GM23338 (cell line): ENCODE measurements around the gene LRRC18. TPM values are rescaled to one million over a fixed set of nuclear protein-coding genes. Genes with fewer than 3 reads are reported as not detected.

Source experiments
- ATAC-seq: fragments of 200-7000 bp; cut with Tn5 transposase; 3 replicates; pipeline ENCODE4 v1.9.1; 2020
- DNase-seq: peaks from one replicate; pipeline ENCODE4 v3.0.0-alpha.2; 2015; ENCODE audit warnings: low spot score
- H2AFZ ChIP-seq: fragments of 200-600 bp; sonication (generic); 2 replicates; pipeline ENCODE4 v1.8.0; 2016; ENCODE audit warnings: antibody characterized with exemption, mild to moderate bottlenecking, moderate library complexity
- H3F3A ChIP-seq: fragments of 200-600 bp; sonication (generic); replicated peaks from 2 replicates; pipeline ENCODE4 v1.8.0; 2017; ENCODE audit warnings: antibody characterized with exemption, mixed run types, low read depth
- H3K27ac ChIP-seq: fragments of 200-600 bp; sonication (generic); 2 replicates; pipeline ENCODE4 v1.6.1; 2016; ENCODE audit warnings: low read depth
- H3K27me3 ChIP-seq: fragments of 200-600 bp; sonication (generic); 2 replicates; pipeline ENCODE4 v1.8.0; 2016; ENCODE audit warnings: mild to moderate bottlenecking, mixed run types, moderate library complexity; ENCODE audit not compliant: insufficient read depth
- H3K36me3 ChIP-seq: fragments of 200-600 bp; sonication (generic); 2 replicates; pipeline ENCODE4 v1.8.0; 2016; ENCODE audit warnings: mild to moderate bottlenecking; ENCODE audit not compliant: insufficient read depth
- H3K4me1 ChIP-seq: fragments of 200-600 bp; sonication (generic); 2 replicates; pipeline ENCODE4 v1.8.0; 2016; ENCODE audit warnings: mild to moderate bottlenecking, moderate library complexity; ENCODE audit not compliant: insufficient read depth
- H3K4me2 ChIP-seq: fragments of 200-600 bp; sonication (generic); 2 replicates; pipeline ENCODE4 v1.7.1; 2017; ENCODE audit warnings: mixed run types
- H3K4me3 ChIP-seq: fragments of 200-600 bp; sonication (generic); 2 replicates; pipeline ENCODE4 v1.6.1; 2016; ENCODE audit warnings: mixed run types
- H3K79me2 ChIP-seq: fragments of 200-600 bp; sonication (generic); replicated peaks from 2 replicates; pipeline ENCODE4 v1.8.0; 2017; ENCODE audit warnings: mild to moderate bottlenecking; ENCODE audit not compliant: insufficient read depth
- H3K9me2 ChIP-seq: fragments of 200-600 bp; sonication (generic); 2 replicates; pipeline ENCODE4 v1.8.0; 2017; ENCODE audit not compliant: insufficient read depth
- H4K20me1 ChIP-seq: fragments of 200-600 bp; sonication (generic); replicated peaks from 2 replicates; pipeline ENCODE4 v1.8.0; 2017; ENCODE audit warnings: mild to moderate bottlenecking; ENCODE audit not compliant: insufficient read depth
- H3K27ac Mint-ChIP-seq: 2 replicates; pipeline ENCODE4 v1.8.0; 2020; ENCODE audit warnings: inconsistent platforms, mild to moderate bottlenecking, moderate library complexity, mixed read lengths
- H3K27me3 Mint-ChIP-seq: 3 replicates; pipeline ENCODE4 v1.8.0; 2022; ENCODE audit warnings: low read depth, mild to moderate bottlenecking, moderate library complexity, mixed read lengths, inconsistent platforms; ENCODE audit not compliant: insufficient read depth, poor library complexity
- H3K36me3 Mint-ChIP-seq: 3 replicates; pipeline ENCODE4 v1.8.0; 2021; ENCODE audit warnings: low read depth, mild to moderate bottlenecking, inconsistent platforms, moderate library complexity, mixed read lengths
- H3K4me1 Mint-ChIP-seq: 3 replicates; pipeline ENCODE4 v1.8.0; 2020; ENCODE audit warnings: mild to moderate bottlenecking, inconsistent platforms, mixed read lengths
- H3K4me3 Mint-ChIP-seq: 3 replicates; pipeline ENCODE4 v1.8.0; 2021; ENCODE audit warnings: moderate library complexity, mild to moderate bottlenecking, inconsistent platforms, mixed read lengths
- H3K9me3 Mint-ChIP-seq: 3 replicates; pipeline ENCODE4 v1.8.0; 2020; ENCODE audit warnings: moderate library complexity, mild to moderate bottlenecking, inconsistent platforms, mixed read lengths
- ZNF462 ChIP-seq: fragments of 250-450 bp; sonication (Bioruptor Pico); IDR thresholded peaks from 2 replicates; pipeline ENCODE4 v1.5.0; 2020; ENCODE audit warnings: mild to moderate bottlenecking, moderate library complexity
- polyA plus RNA-seq: library from polyadenylated mRNA; unstranded; fragments of >200 nt; fragmentation: Nextera tagmentation; extraction: Ambion mirVana; gene quantifications from 2 replicates; pipeline ENCODE4 v1.2.1, GENCODE V29; 2016
- total RNA-seq: library from RNA; depleted of rRNA; stranded (reverse); fragments of >200 nt; shearing (Covaris generic); gene quantifications from 2 replicates; pipeline ENCODE4 v1.2.3, GENCODE V29; 2014
- TF ChIP-seq, protein P1 (sequence below): IDR thresholded peaks from one replicate; pipeline ENCODE4 v1.6.1; 2018; ENCODE audit warnings: antibody characterized with exemption; ENCODE audit not compliant: unreplicated experiment
- TF ChIP-seq, protein P2 (sequence below), 2 experiments: fragments of 200-600 bp in 1 of 2; sonication (generic) in 1 of 2; conservative IDR thresholded peaks; 2 replicates each; pipeline versions ENCODE4 v1.5.1 to v1.6.1; 2016 to 2017; ENCODE audit warnings: antibody characterized with exemption in 2 of 2, low read depth in 2 of 2, mild to moderate bottlenecking in 2 of 2, moderate library complexity in 1 of 2

The LRRC18 gene
- total and polyA plus RNA-seq, 2 experiments from 2014 or later = not detected

DNA sequence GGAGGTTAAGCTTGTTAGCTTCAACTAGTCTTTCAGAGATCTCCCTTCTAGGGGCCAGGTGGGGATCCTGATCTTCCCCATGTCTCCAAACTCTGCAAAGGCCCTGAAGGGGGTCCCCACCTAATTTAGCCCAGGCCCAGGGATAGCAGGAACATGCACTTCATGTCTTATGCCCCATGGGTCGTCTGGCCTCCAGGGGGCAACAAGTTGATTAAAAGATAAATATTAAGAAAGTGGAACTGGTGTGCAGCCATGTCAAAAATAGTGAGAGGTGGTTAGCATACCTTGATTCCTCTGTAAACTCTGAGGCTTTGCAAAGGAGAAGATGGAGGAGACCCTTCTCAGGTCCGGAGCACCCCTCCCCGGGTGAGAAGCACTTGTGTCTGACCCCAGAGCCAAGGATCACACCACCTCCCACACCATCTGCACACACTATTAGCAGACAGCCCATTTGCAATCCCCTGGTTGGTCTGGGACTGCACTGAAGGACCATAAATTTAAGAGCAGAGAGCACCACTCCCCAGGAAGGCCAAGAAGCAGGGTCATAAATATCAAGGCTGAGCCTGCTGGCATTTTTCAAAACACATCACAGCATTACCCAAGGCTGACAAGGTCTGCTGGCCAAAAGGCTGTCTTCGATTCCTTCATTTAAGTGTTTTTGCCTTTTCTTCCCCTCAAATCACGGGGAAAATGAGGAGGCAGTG is 44.2 kb upstream of the LRRC18 start:
- Histone ChIP-seq H2AFZ (no peak overlapping the region), H3F3A (no peaks in the 10 kb centered on the region), H3K79me2 (no peaks in the 10 kb centered on the region), H3K9me2 (no peaks in the 10 kb centered on the region), H3K4me3 (no peak overlapping the region), H3K27me3 (no peaks in the 10 kb centered on the region), H3K27ac (no peak overlapping the region), H4K20me1 (no peaks in the 10 kb centered on the region), H3K36me3 (no peaks in the 10 kb centered on the region), H3K4me2 (no peak overlapping the region), H3K4me1 (no peaks in the 10 kb centered on the region)
- H3K9me3 Mint-ChIP-seq = no peaks in the 10 kb centered on the region
- DNase-seq (no peak), ATAC-seq (no peak)
- H3K4me3 Mint-ChIP-seq = no peak overlapping the region
- H3K27ac Mint-ChIP-seq = no peak overlapping the region
- peaks cover 10% of the 10 kb centered on the region for H3K27me3 Mint-ChIP-seq
- H3K36me3 Mint-ChIP-seq = no peaks in the 10 kb centered on the region
- TF ChIP-seq, protein P1, sequence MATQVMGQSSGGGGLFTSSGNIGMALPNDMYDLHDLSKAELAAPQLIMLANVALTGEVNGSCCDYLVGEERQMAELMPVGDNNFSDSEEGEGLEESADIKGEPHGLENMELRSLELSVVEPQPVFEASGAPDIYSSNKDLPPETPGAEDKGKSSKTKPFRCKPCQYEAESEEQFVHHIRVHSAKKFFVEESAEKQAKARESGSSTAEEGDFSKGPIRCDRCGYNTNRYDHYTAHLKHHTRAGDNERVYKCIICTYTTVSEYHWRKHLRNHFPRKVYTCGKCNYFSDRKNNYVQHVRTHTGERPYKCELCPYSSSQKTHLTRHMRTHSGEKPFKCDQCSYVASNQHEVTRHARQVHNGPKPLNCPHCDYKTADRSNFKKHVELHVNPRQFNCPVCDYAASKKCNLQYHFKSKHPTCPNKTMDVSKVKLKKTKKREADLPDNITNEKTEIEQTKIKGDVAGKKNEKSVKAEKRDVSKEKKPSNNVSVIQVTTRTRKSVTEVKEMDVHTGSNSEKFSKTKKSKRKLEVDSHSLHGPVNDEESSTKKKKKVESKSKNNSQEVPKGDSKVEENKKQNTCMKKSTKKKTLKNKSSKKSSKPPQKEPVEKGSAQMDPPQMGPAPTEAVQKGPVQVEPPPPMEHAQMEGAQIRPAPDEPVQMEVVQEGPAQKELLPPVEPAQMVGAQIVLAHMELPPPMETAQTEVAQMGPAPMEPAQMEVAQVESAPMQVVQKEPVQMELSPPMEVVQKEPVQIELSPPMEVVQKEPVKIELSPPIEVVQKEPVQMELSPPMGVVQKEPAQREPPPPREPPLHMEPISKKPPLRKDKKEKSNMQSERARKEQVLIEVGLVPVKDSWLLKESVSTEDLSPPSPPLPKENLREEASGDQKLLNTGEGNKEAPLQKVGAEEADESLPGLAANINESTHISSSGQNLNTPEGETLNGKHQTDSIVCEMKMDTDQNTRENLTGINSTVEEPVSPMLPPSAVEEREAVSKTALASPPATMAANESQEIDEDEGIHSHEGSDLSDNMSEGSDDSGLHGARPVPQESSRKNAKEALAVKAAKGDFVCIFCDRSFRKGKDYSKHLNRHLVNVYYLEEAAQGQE = no peak
- TF ChIP-seq ZNF462 = no peak
- TF ChIP-seq, protein P2, sequence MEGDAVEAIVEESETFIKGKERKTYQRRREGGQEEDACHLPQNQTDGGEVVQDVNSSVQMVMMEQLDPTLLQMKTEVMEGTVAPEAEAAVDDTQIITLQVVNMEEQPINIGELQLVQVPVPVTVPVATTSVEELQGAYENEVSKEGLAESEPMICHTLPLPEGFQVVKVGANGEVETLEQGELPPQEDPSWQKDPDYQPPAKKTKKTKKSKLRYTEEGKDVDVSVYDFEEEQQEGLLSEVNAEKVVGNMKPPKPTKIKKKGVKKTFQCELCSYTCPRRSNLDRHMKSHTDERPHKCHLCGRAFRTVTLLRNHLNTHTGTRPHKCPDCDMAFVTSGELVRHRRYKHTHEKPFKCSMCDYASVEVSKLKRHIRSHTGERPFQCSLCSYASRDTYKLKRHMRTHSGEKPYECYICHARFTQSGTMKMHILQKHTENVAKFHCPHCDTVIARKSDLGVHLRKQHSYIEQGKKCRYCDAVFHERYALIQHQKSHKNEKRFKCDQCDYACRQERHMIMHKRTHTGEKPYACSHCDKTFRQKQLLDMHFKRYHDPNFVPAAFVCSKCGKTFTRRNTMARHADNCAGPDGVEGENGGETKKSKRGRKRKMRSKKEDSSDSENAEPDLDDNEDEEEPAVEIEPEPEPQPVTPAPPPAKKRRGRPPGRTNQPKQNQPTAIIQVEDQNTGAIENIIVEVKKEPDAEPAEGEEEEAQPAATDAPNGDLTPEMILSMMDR (conservative IDR thresholded peaks at IDR 0.05; ENCODE audit: low read depth in 2 of 2) = peak; percentile 2 to 17; a peak in 1 of 4 replicates
- H3K4me1 Mint-ChIP-seq = no peaks in the 10 kb centered on the region
